SK-N-SH (cell line): ENCODE measurements around the gene CD69. TPM values are rescaled to one million over a fixed set of nuclear protein-coding genes. Genes with fewer than 3 reads are reported as not detected.

Experiments
- CTCF ChIA-PET: fragments of 300-600, 350-600 bp; formaldehyde crosslinking; extraction: SDS; loops from one replicate; lab custom pipeline; 2021; lab: Yijun Ruan, JAX
- POLR2A ChIA-PET: fragments of 350-600 bp; sonication (Branson Sonifier 250); formaldehyde crosslinking; extraction: SDS; loops from one replicate; lab custom pipeline; 2020; ENCODE audit warnings: antibody characterized with exemption, inconsistent platforms; lab: Yijun Ruan, JAX
- DNase-seq: peaks from one replicate; pipeline ENCODE4 v3.0.0; 2012
- H2AFZ ChIP-seq: fragments of 200-600 bp; sonication (generic); 2 replicates; pipeline ENCODE4 v1.8.1; 2016; ENCODE audit warnings: antibody characterized with exemption, mild to moderate bottlenecking, low read depth
- H3F3A ChIP-seq: fragments of 200-600 bp; sonication (generic); replicated peaks from 2 replicates; pipeline ENCODE3; 2016; ENCODE audit warnings: antibody characterized with exemption, mild to moderate bottlenecking; ENCODE audit not compliant: insufficient read depth
- H3K27ac ChIP-seq, 2 experiments: fragments of 200-500 bp in 1 of 2; fragments of 200-600 bp in 1 of 2; sonication (Bioruptor generic) in 1 of 2; sonication (generic), shearing (Covaris generic) in 1 of 2; 2 replicates each; pipeline versions ENCODE4 v1.5.1 to v1.6.1; 2014 to 2016; ENCODE audit warnings: low read depth in 2 of 2, inconsistent platforms in 1 of 2, low read length in 1 of 2, mild to moderate bottlenecking in 1 of 2, mixed read lengths in 1 of 2
- H3K27me3 ChIP-seq: fragments of 200-600 bp; sonication (generic), shearing (Covaris generic); 2 replicates; pipeline ENCODE4 v1.6.1; 2016; ENCODE audit warnings: mixed run types; ENCODE audit not compliant: insufficient read depth
- H3K36me3 ChIP-seq, 2 experiments: fragments of 200-500 bp in 1 of 2; fragments of 200-600 bp in 1 of 2; sonication (Bioruptor generic) in 1 of 2; sonication (generic) in 1 of 2; replicated peaks in 1 of 2; 2 replicates each; pipeline versions ENCODE3 to v1.5.1; 2014 to 2016; ENCODE audit warnings: low read length in 1 of 2, mild to moderate bottlenecking in 1 of 2; ENCODE audit not compliant: insufficient read depth in 2 of 2, control insufficient read depth in 1 of 2
- H3K4me1 ChIP-seq, 2 experiments: fragments of 200-500 bp in 1 of 2; fragments of 200-600 bp in 1 of 2; sonication (Bioruptor generic) in 1 of 2; sonication (generic), shearing (Covaris generic) in 1 of 2; 2 replicates each; pipeline versions ENCODE4 v1.5.1 to v1.6.1; 2014 to 2016; ENCODE audit warnings: low read depth in 1 of 2, low read length in 1 of 2, mixed run types in 1 of 2; ENCODE audit not compliant: insufficient read depth in 2 of 2, control insufficient read depth in 1 of 2
- H3K4me2 ChIP-seq: fragments of 200-600 bp; sonication (generic), shearing (Covaris generic); 2 replicates; pipeline ENCODE4 v1.6.1; 2017; ENCODE audit warnings: mixed run types
- H3K4me3 ChIP-seq, 2 experiments: fragments of 200-500 bp in 1 of 2; fragments of 200-600 bp in 1 of 2; sonication (Bioruptor generic) in 1 of 2; sonication (generic), shearing (Covaris generic) in 1 of 2; 2 replicates each; pipeline versions ENCODE4 v1.5.1 to v1.8.1; 2014 to 2016; ENCODE audit warnings: low read depth in 2 of 2, inconsistent platforms in 1 of 2, low read length in 1 of 2, mild to moderate bottlenecking in 1 of 2, mixed read lengths in 1 of 2, moderate library complexity in 1 of 2
- H3K79me2 ChIP-seq: fragments of 200-600 bp; sonication (generic); 2 replicates; pipeline ENCODE4 v1.8.1; 2017; ENCODE audit warnings: mild to moderate bottlenecking; ENCODE audit not compliant: insufficient read depth
- H3K9ac ChIP-seq: fragments of 200-600 bp; sonication (generic); 2 replicates; pipeline ENCODE4 v1.6.1; 2017; ENCODE audit warnings: mixed run types
- H3K9me2 ChIP-seq: fragments of 200-600 bp; sonication (generic); 2 replicates; pipeline ENCODE4 v1.6.1; 2017; ENCODE audit warnings: mixed run types
- H3K9me3 ChIP-seq: fragments of 200-600 bp; sonication (generic); 2 replicates; pipeline ENCODE4 v1.6.1; 2017; ENCODE audit warnings: mixed run types, mild to moderate bottlenecking, moderate library complexity
- H4K20me1 ChIP-seq: fragments of 200-600 bp; sonication (generic); 2 replicates; pipeline ENCODE4 v1.6.1; 2017; ENCODE audit warnings: mild to moderate bottlenecking, mixed run types; ENCODE audit not compliant: insufficient read depth
- ELF1 ChIP-seq: IDR thresholded peaks from 2 replicates; pipeline ENCODE4 v1.4.0; 2012
- FOXJ3 ChIP-seq: sonication (generic); formaldehyde crosslinking; IDR thresholded peaks from 2 replicates; pipeline ENCODE4 v1.5.1; 2020; ENCODE audit warnings: mild to moderate bottlenecking, missing genetic modification reagents
- MEF2A ChIP-seq: IDR thresholded peaks from 2 replicates; pipeline ENCODE4 v1.4.0; 2012; ENCODE audit warnings: low read depth, borderline replicate concordance
- NFIC ChIP-seq: IDR thresholded peaks from 2 replicates; pipeline ENCODE4 v1.4.0; 2012; ENCODE audit warnings: borderline replicate concordance
- POLR2AphosphoS5 ChIP-seq: IDR thresholded peaks from 2 replicates; pipeline ENCODE4 v1.6.1; 2012; ENCODE audit warnings: low read depth, low read length
- REST ChIP-seq: IDR thresholded peaks from 2 replicates; pipeline ENCODE4 v1.6.1; 2012; ENCODE audit warnings: mild to moderate bottlenecking, low read depth, low read length, moderate library complexity
- RXRA ChIP-seq: IDR thresholded peaks from 2 replicates; pipeline ENCODE4 v1.4.0; 2012; ENCODE audit warnings: low read depth, mild to moderate bottlenecking, borderline replicate concordance
- WGBS: methylation state at CpG from one replicate; pipeline ENCODE4 v1.1.6; 2017; ENCODE audit warnings: low lambda C conversion rate; 5-methylcytosine and 5-hydroxymethylcytosine counted together
- polyA plus RNA-seq, 3 experiments: library from polyadenylated mRNA; depleted of rRNA; stranded (reverse); fragments of >200 nt; gene quantifications; 2 replicates each; pipeline ENCODE4 v1.2.3, GENCODE V29; 2012
- TF ChIP-seq, protein P1 (sequence below): fragments of 150-350 bp; IDR thresholded peaks from 2 replicates; pipeline ENCODE4 v1.6.1; 2017; ENCODE audit warnings: antibody characterized with exemption, low read length, low read depth, borderline replicate concordance

The CD69 gene
- polyA plus RNA-seq, 1 of the 3 experiments (the other 2 are of a cell fraction), result not detected

- TF ChIP-seq, protein P1, sequence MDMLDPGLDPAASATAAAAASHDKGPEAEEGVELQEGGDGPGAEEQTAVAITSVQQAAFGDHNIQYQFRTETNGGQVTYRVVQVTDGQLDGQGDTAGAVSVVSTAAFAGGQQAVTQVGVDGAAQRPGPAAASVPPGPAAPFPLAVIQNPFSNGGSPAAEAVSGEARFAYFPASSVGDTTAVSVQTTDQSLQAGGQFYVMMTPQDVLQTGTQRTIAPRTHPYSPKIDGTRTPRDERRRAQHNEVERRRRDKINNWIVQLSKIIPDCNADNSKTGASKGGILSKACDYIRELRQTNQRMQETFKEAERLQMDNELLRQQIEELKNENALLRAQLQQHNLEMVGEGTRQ, result no peak
- TF ChIP-seq POLR2AphosphoS5, result no peak
- TF ChIP-seq RXRA, result no peak
- no peak for TF ChIP-seq FOXJ3 (CRISPR knock-in tag)
- TF ChIP-seq MEF2A, result no peak
These were observed 7.6 kb downstream of the CD69 start (continued) for GRCh38 chr12:9753073-9753472.

- peaks cover 18% of the 10 kb centered on the region for H3K27me3 ChIP-seq
- no peak for DNase-seq
- no peaks in the 10 kb centered on the region for H3F3A ChIP-seq
- ChIA-PET CTCF (interaction anchor here (0.6 to 4.7 kb wide), 5 partner anchors 10 to 388 kb away, joined by 3 to 23 read pairs (median 5); no protein-coding TSS in a partner anchor), POLR2A (no interaction called here)
- no peaks in the 10 kb centered on the region for H3K9me3 ChIP-seq
- H3K9ac ChIP-seq, result no peak overlapping the region
- H3K4me1 ChIP-seq, result no peaks in the 10 kb centered on the region; a peak in 1 of 4 replicates
- H4K20me1 ChIP-seq, result no peaks in the 10 kb centered on the region
- no peaks in the 10 kb centered on the region for H3K79me2 ChIP-seq
- no peak overlapping the region for H3K27ac ChIP-seq
- H3K9me2 ChIP-seq, result no peaks in the 10 kb centered on the region
- TF ChIP-seq NFIC, result no peak
- TF ChIP-seq ELF1, result no peak
- TF ChIP-seq REST, result no peak
- 11% methylated on average over 2 of the region's 2 CpGs for WGBS
- H3K4me2 ChIP-seq, result no peak overlapping the region
- H2AFZ ChIP-seq, result no peak overlapping the region
- H3K4me3 ChIP-seq, result no peak overlapping the region
- H3K36me3 ChIP-seq, result no peaks in the 10 kb centered on the region
These were observed 8.4 kb downstream of the CD69 start for GRCh38 chr12:9752145-9752933.
